ENCODE results near the gene TFRC.

The TFRC gene

DNA sequence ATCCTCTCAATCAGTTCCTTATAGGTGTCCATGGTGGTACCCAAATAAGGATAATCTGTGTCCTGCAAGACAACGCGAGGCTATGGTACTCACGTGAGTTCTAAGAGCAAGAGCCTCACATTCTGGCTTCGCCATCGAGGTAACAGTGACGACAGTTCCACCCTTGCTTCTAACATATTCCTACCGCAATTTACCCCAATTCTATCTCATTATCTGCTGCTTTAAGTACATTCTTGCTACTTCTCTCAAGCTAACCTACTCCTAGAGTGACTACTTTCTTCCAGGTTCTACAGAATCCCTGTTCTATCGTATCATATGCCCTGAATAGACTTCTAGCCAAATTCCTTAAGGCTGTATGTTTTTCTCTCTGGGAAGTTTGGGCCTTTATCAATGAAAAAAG, 26.6 kb downstream of the TFRC start:
- no peak for TF ChIP-seq CTCF (IDR thresholded peaks at IDR 0.05; ENCODE audit: insufficient read depth, low read length, poor library complexity, severe bottlenecking)
- Histone ChIP-seq H3K4me3 (replicated peaks; ENCODE audit: low read depth, low read length) (no peak overlapping the region), H3K36me3 (ENCODE audit: control insufficient read depth, insufficient read depth, low read length) (peaks cover 49% of the 10 kb centered on the region), H3K27me3 (replicated peaks; ENCODE audit: control insufficient read depth, insufficient read depth, low read length) (no peaks in the 10 kb centered on the region)
- no peak for DNase-seq (ENCODE audit: extremely low read depth, insufficient read length)

DNA sequence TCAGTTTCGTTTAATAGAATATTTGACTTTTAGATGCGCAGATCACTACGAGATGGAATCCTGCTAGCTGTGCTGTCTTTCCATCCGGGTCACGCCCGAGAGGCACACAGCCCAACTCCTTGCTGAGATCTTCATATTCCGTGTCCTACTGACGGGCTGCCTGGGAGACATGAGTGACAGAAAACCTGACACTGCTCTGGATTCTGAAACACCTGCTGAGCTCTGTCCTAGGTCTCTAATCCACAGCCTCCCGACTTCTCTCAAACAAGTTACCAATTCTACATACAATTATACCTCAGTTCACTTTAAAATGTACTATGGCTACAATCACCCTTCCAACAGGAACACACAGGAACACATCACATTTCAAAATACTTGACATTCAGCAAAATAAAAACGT, 27.2 kb downstream of the TFRC start:
- no peak for DNase-seq (ENCODE audit: extremely low read depth, insufficient read length)
- Histone ChIP-seq H3K27me3 (replicated peaks; ENCODE audit: control insufficient read depth, insufficient read depth, low read length) (no peaks in the 10 kb centered on the region), H3K36me3 (ENCODE audit: control insufficient read depth, insufficient read depth, low read length) (peaks cover 52% of the 10 kb centered on the region), H3K4me3 (replicated peaks; ENCODE audit: low read depth, low read length) (no peak overlapping the region)
- TF ChIP-seq CTCF (IDR thresholded peaks at IDR 0.05; ENCODE audit: insufficient read depth, low read length, poor library complexity, severe bottlenecking), result no peak

DNA sequence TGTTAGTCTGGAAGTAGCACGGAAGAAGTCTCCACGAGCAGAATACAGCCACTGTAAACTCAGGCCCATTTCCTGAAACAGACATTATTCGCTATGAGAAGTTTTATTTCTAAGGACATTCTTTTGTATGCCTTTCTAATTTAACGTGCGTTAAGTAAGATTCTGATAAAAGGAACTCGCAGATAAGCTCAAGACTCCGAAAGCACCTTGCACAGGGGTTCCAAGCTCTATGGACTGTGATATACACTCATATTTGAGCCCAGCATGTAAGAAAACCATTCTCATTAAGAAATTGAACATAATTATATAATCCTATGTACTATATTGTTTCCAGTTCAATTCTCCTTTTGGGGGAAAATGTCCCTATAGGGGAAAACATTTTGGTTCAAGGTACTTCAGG, 28.4 kb downstream of the TFRC start:
- H3K27me3 ChIP-seq (replicated peaks; ENCODE audit: control insufficient read depth, insufficient read depth, low read length), result no peaks in the 10 kb centered on the region
- no peak overlapping the region for H3K4me3 ChIP-seq (replicated peaks; ENCODE audit: low read depth, low read length)
- DNase-seq (ENCODE audit: extremely low read depth, insufficient read length), result no peak
- peaks cover 51% of the 10 kb centered on the region for H3K36me3 ChIP-seq (ENCODE audit: control insufficient read depth, insufficient read depth, low read length)
- no peak for TF ChIP-seq CTCF (IDR thresholded peaks at IDR 0.05; ENCODE audit: insufficient read depth, low read length, poor library complexity, severe bottlenecking)

GRCh38 chr3:196051282-196052076, 30.4 kb downstream of the TFRC start:
- DNase-seq (ENCODE audit: extremely low read depth, insufficient read length), result no peak
- Histone ChIP-seq H3K27me3 (replicated peaks; ENCODE audit: control insufficient read depth, insufficient read depth, low read length) (no peaks in the 10 kb centered on the region), H3K4me3 (replicated peaks; ENCODE audit: low read depth, low read length) (no peak overlapping the region), H3K36me3 (ENCODE audit: control insufficient read depth, insufficient read depth, low read length) (peaks cover 40% of the 10 kb centered on the region)
- no peak for TF ChIP-seq CTCF (IDR thresholded peaks at IDR 0.05; ENCODE audit: insufficient read depth, low read length, poor library complexity, severe bottlenecking)

- no peak overlapping the region for H3K4me3 ChIP-seq (replicated peaks; ENCODE audit: low read depth, low read length)
- no peak for DNase-seq (ENCODE audit: extremely low read depth, insufficient read length)
- TF ChIP-seq CTCF (IDR thresholded peaks at IDR 0.05; ENCODE audit: insufficient read depth, low read length, poor library complexity, severe bottlenecking), result no peak
- no peaks in the 10 kb centered on the region for H3K27me3 ChIP-seq (replicated peaks; ENCODE audit: control insufficient read depth, insufficient read depth, low read length)
- peaks cover 34% of the 10 kb centered on the region for H3K36me3 ChIP-seq (ENCODE audit: control insufficient read depth, insufficient read depth, low read length)
Measured at GRCh38 chr3:196050597-196050996, 31.3 kb downstream of the TFRC start.
